EL (cell line): ENCODE measurements around the gene CLHC1.
"Not testable (repeated sequence)": the region's sequence is repeated elsewhere in the genome, so short reads cannot be mapped to it uniquely, and the experiment has no call there.

Experiments used
- DNase-seq: peaks from one replicate; pipeline ENCODE4 v3.0.0-alpha.2; 2016

Gene CLHC1

GRCh38 chr2:55232084-55232862 is at the start of gene CLHC1, which contains the start of gene RPS27A:
TSS of gene CLHC1 (minus strand) at chr2:55232293. CDS start at chr2:55222411, 9,882 bp downstream.
TSS of gene RPS27A (plus strand) at chr2:55232688. CDS start at chr2:55232825, 137 bp downstream.
- DNase-seq = peak; percentile 92

- not testable (repeated sequence) for DNase-seq
These were observed 48.9 kb upstream of the CLHC1 start for GRCh38 chr2:55280851-55281546.

GRCh38 chr2:55279859-55280424 is 47.8 kb upstream of the CLHC1 start:
- DNase-seq = not testable (repeated sequence)

GRCh38 chr2:55279214-55279835 is 47.2 kb upstream of the CLHC1 start:
- not testable (repeated sequence) for DNase-seq

- no peak for DNase-seq
These were observed 45.2 kb upstream of the CLHC1 start for GRCh38 chr2:55277310-55277709.

GRCh38 chr2:55274346-55274745 is 42.3 kb upstream of the CLHC1 start:
- not testable (repeated sequence) for DNase-seq

- DNase-seq = peak; percentile 4
These were observed 37.5 kb upstream of the CLHC1 start for GRCh38 chr2:55269645-55269990.

GRCh38 chr2:55268907-55269644 is 37.0 kb upstream of the CLHC1 start, which contains the start of gene MTIF2:
TSS of gene MTIF2 (minus strand) at chr2:55269231. CDS start at chr2:55263858, 5,373 bp downstream.
- DNase-seq = peak; percentile 95

- DNase-seq = no peak
These were observed 36.3 kb upstream of the CLHC1 start for GRCh38 chr2:55268288-55268906.

GRCh38 chr2:55259586-55259985 is 27.5 kb upstream of the CLHC1 start:
- not testable (repeated sequence) for DNase-seq

GRCh38 chr2:55252832-55253231 is 20.7 kb upstream of the CLHC1 start:
- DNase-seq = no peak

GRCh38 chr2:55247025-55247424 is 14.9 kb upstream of the CLHC1 start:
- no peak for DNase-seq

GRCh38 chr2:55245411-55245810 is 13.3 kb upstream of the CLHC1 start:
- no peak for DNase-seq

GRCh38 chr2:55242617-55243016 is 10.5 kb upstream of the CLHC1 start:
- DNase-seq = no peak

- DNase-seq = not testable (repeated sequence)
These were observed 9.5 kb upstream of the CLHC1 start for GRCh38 chr2:55241582-55241981.

GRCh38 chr2:55239656-55240222 is 7.6 kb upstream of the CLHC1 start:
- DNase-seq = no peak

- no peak for DNase-seq
These were observed 5.0 kb upstream of the CLHC1 start for GRCh38 chr2:55236992-55237543.

GRCh38 chr2:55235724-55236538 is 3.8 kb upstream of the CLHC1 start:
- DNase-seq = no peak

- DNase-seq = no peak
These were observed 1.5 kb upstream of the CLHC1 start for GRCh38 chr2:55233658-55233940.

- peak; percentile 22 for DNase-seq
These were observed 967 bp upstream of the CLHC1 start for GRCh38 chr2:55232863-55233657.
